Measurements from ENCODE around the gene EFNA2. TPM values are rescaled to one million over a fixed set of nuclear protein-coding genes. Genes with fewer than 3 reads are reported as not detected.
A peak's percentile ranks its signal among the peaks of the same experiment; 100 is the strongest.

EFNA2 gene
- total RNA-seq, 2 experiments from 2014 or later: not detected

DNA sequence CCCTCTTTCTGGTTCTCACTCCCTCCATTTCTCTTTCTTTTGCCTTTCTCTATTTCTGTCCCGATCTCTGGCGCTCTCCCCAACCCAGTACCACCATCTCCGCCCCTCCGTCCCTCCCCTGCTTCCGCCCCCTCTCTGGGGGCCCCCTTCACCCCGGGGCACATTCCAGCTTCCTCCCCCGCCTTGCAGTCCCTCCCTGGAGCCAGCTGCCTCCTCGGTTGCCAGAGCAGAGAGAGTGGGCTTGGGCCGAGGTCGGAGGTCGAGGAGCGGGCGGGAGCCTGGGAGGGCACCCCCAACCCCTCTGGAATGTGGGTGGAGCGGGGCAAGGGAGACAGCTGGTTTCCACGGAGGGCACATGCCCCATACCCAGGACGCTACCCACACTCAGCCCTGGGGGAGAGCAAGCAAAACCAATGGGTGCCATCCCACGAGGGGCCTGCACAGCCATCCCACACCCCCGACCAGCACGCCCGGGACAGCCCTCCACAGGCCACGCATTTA, 23.0 kb upstream of the EFNA2 start:
- Histone ChIP-seq H3K4me1 (ENCODE audit: insufficient read depth, low read length) (peaks cover 82% of the 10 kb centered on the region), H3K27ac (ENCODE audit: low read depth in 1 of 2, low read length in 2 of 2) (peak overlapping the region; percentile 98), H3K9me3 (ENCODE audit: control insufficient read depth in 1 of 2, insufficient read depth in 1 of 2, low read length in 2 of 2) (no peaks in the 10 kb centered on the region), H3K4me3 (ENCODE audit: low read length) (no peak overlapping the region), H3K27me3 (ENCODE audit: control insufficient read depth in 1 of 2, insufficient read depth in 2 of 2, low read length in 2 of 2) (no peaks in the 10 kb centered on the region), H3K36me3 (ENCODE audit: insufficient read depth, low read length) (peaks cover 7% of the 10 kb centered on the region)
- ChIA-PET CTCF (interaction anchor here (11.0 kb wide), 1 partner anchor 18 kb away, joined by 255 read pairs; no protein-coding TSS in a partner anchor), POLR2A (interaction anchor here (3.0 to 10.3 kb wide), 2 partner anchors 10 to 13 kb away, joined by 13 to 193 read pairs; partner anchors contain the start of gene FAM174C)
- H3K9me3 Mint-ChIP-seq: no peaks in the 10 kb centered on the region
- DNase-seq: no peak
- peaks cover 23% of the 10 kb centered on the region for H3K36me3 Mint-ChIP-seq (ENCODE audit: low read depth)
- peaks cover 49% of the 10 kb centered on the region for H3K4me1 Mint-ChIP-seq (ENCODE audit: low read depth)
- no peaks in the 10 kb centered on the region for H3K27me3 Mint-ChIP-seq
- intact Hi-C loops (cut with DNase I, micrococcal nuclease): no loop called here
- peak overlapping the region; percentile 78 for H3K4me3 Mint-ChIP-seq
- no peak for ATAC-seq (ENCODE audit: poor library complexity)
- H3K27ac Mint-ChIP-seq: peak overlapping the region; percentile 71
- TF ChIP-seq, protein P1, sequence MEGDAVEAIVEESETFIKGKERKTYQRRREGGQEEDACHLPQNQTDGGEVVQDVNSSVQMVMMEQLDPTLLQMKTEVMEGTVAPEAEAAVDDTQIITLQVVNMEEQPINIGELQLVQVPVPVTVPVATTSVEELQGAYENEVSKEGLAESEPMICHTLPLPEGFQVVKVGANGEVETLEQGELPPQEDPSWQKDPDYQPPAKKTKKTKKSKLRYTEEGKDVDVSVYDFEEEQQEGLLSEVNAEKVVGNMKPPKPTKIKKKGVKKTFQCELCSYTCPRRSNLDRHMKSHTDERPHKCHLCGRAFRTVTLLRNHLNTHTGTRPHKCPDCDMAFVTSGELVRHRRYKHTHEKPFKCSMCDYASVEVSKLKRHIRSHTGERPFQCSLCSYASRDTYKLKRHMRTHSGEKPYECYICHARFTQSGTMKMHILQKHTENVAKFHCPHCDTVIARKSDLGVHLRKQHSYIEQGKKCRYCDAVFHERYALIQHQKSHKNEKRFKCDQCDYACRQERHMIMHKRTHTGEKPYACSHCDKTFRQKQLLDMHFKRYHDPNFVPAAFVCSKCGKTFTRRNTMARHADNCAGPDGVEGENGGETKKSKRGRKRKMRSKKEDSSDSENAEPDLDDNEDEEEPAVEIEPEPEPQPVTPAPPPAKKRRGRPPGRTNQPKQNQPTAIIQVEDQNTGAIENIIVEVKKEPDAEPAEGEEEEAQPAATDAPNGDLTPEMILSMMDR (IDR thresholded peaks at IDR 0.05): no peak

DNA sequence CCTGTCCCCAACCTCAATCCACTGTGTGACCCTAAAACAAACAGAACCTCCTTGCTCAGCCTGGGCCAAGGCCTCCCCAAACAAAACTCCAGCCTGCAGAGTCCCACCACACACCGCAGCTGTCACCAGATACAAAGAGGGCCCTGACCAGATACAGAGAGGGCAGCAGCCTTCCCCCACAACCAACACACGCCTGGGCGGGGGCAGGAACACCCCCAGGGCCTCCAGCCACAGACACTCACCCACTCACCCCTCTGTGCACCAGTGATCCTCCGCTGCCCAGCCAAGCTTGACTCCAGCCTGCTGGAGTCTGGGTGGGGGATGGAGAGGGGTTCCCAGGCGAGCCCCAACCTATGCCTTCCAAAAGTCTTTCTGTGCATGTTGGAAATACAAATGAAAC, 22.5 kb upstream of the EFNA2 start:
- ChIA-PET CTCF (interaction anchor here (11.0 kb wide), 1 partner anchor 19 kb away, joined by 255 read pairs; no protein-coding TSS in a partner anchor), POLR2A (interaction anchor here (10.3 kb wide), 1 partner anchor 10 kb away, joined by 193 read pairs; no protein-coding TSS in a partner anchor)
- peaks cover 18% of the 10 kb centered on the region for H3K36me3 Mint-ChIP-seq (ENCODE audit: low read depth)
- intact Hi-C loops (cut with DNase I, micrococcal nuclease): no loop called here
- H3K4me1 Mint-ChIP-seq (ENCODE audit: low read depth): peaks cover 49% of the 10 kb centered on the region
- DNase-seq (no peak), ATAC-seq (ENCODE audit: poor library complexity) (no peak)
- TF ChIP-seq, protein P1 (IDR thresholded peaks at IDR 0.05): no peak
- H3K4me3 ChIP-seq (ENCODE audit: low read length): no peak overlapping the region
- H3K4me3 Mint-ChIP-seq: peak overlapping the region; percentile 78
- H3K9me3 Mint-ChIP-seq: no peaks in the 10 kb centered on the region
- no peaks in the 10 kb centered on the region for H3K9me3 ChIP-seq (ENCODE audit: control insufficient read depth in 1 of 2, insufficient read depth in 1 of 2, low read length in 2 of 2)
- peaks cover 82% of the 10 kb centered on the region for H3K4me1 ChIP-seq (ENCODE audit: insufficient read depth, low read length)
- no peaks in the 10 kb centered on the region for H3K27me3 Mint-ChIP-seq
- H3K27ac Mint-ChIP-seq: peak overlapping the region; percentile 71
- H3K27me3 ChIP-seq (ENCODE audit: control insufficient read depth in 1 of 2, insufficient read depth in 2 of 2, low read length in 2 of 2): no peaks in the 10 kb centered on the region
- H3K36me3 ChIP-seq (ENCODE audit: insufficient read depth, low read length): peaks cover 1% of the 10 kb centered on the region
- peak overlapping the region in 1 of 2 donors; percentile 98 for H3K27ac ChIP-seq (ENCODE audit: low read depth in 1 of 2, low read length in 2 of 2)

DNA sequence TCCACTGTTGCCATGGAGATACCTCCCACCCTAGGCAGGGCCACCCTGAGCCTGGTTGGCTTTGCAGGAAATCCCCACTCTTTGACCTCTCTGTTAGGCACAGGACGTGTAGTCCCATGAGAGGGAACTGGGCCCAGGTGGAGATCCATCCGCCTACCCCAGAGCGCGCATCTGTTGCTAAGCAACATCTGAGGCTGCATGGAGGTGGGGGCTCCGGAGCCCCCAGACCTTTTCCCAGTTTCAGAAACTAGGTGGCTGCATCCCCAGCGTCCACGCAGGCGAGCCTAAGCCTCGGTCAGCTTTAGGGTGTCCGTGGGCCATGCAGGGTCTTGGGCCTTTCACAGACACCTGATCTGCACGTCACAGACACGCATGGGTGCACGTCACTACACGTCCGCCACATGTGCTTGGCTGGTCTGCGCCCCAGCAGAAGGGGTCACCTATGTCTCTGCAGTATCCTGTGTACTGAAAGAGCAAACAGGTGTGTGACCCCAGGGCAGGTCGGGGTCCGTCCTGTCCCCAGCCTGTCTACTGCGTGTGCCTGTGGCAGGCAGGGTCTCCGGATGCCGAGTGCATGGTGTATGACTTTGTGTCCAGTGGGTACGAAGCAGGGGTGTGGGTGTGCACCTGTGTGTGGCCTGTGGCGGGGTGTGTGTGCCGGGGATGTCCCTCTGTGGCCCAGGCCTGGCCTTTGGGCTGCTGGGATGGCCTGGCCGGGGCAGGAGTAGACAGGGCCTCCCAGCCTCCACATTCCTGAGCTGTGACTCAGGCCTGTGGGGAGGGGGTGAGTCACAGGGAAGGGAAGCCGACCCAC, 20.7 kb upstream of the EFNA2 start:
- Histone ChIP-seq H3K4me3 (ENCODE audit: low read length) (no peak overlapping the region), H3K27ac (ENCODE audit: low read depth in 1 of 2, low read length in 2 of 2) (no peak overlapping the region), H3K36me3 (ENCODE audit: insufficient read depth, low read length) (peaks cover 4% of the 10 kb centered on the region), H3K27me3 (ENCODE audit: control insufficient read depth in 1 of 2, insufficient read depth in 2 of 2, low read length in 2 of 2) (no peaks in the 10 kb centered on the region), H3K4me1 (ENCODE audit: insufficient read depth, low read length) (peaks cover 77% of the 10 kb centered on the region), H3K9me3 (ENCODE audit: control insufficient read depth in 1 of 2, insufficient read depth in 1 of 2, low read length in 2 of 2) (no peaks in the 10 kb centered on the region)
- Mint-ChIP-seq H3K4me3 (peak overlapping the region; percentile 71), H3K27ac (peak overlapping the region; percentile 33), H3K27me3 (no peaks in the 10 kb centered on the region), H3K36me3 (ENCODE audit: low read depth) (peaks cover 14% of the 10 kb centered on the region), H3K9me3 (no peaks in the 10 kb centered on the region), H3K4me1 (ENCODE audit: low read depth) (peaks cover 45% of the 10 kb centered on the region)
- no peak for ATAC-seq (ENCODE audit: poor library complexity)
- ChIA-PET POLR2A (interaction anchor here (2.1 to 10.3 kb wide), 4 partner anchors 10 to 21 kb away, joined by 14 to 476 read pairs (median 109); partner anchors contain the start of genes ATP5F1D and FAM174C), CTCF (interaction anchor here (0.6 to 11.0 kb wide), 2 partner anchors 21 to 53 kb away, joined by 3 to 255 read pairs; no protein-coding TSS in a partner anchor)
- TF ChIP-seq, protein P1 (IDR thresholded peaks at IDR 0.05): no peak
- intact Hi-C loops (cut with DNase I, micrococcal nuclease): no loop called here
- DNase-seq: peak in 2 of 14 experiments; percentile 40 to 60
